GM21528 (cell line): Measurements from ENCODE around the gene ANKRD36.
A peak's percentile ranks its signal among the peaks of the same experiment; 100 is the strongest.
"Not testable (repeated sequence)": the region's sequence is repeated elsewhere in the genome, so short reads cannot be mapped to it uniquely, and the experiment has no call there.

ENCODE experiments used
- ATAC-seq: cut with Tn5 transposase; IDR thresholded peaks from one replicate; pipeline ENCODE4 v1.9.1; 2021; ENCODE audit warnings: mild to moderate bottlenecking, moderate library complexity; ENCODE audit not compliant: unreplicated experiment, low FRiP score

Gene ANKRD36

DNA sequence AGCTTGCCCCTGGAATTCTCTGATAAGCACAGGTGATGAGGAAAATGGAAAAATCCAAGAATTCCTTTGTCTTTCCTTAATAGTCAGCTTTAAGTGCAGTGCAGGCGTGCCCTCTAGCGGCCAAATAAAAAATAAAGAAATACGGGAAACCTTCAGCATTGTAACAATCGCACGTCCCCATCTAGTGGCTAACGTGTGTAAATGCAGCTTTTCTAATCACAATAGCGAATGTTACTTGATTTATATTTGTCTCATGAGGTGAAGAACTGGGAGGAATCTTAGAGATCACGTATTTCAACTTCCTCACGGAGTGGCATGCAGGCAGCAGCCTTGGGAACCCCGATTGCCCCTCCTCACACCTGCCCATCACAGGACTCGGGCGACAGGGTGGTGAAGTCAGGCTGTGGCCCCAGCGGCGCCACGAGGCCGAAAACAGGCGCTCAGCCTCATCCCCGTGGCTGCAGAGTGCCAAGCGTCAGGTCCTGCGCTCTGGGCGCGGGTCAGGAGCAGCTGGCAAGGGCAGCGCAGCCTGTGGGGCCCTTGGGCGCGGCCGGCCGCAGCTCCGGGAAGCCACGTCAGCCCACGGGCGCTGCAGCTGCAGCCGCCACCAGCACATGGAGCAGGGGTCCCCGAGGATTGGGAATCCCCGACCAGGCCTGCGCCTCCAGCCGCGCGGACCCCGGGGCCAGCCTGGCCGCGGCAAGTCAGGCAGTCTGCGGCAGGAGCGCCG lies 468 bp upstream of the ANKRD36 start:
- peak; percentile 56 for ATAC-seq

- peak; percentile 17 for ATAC-seq
Measured at GRCh38 chr2:97113882-97114255, 916 bp downstream of the ANKRD36 start.

- ATAC-seq = not testable (repeated sequence)
Measured at GRCh38 chr2:97129090-97129489, 16.1 kb downstream of the ANKRD36 start.

DNA sequence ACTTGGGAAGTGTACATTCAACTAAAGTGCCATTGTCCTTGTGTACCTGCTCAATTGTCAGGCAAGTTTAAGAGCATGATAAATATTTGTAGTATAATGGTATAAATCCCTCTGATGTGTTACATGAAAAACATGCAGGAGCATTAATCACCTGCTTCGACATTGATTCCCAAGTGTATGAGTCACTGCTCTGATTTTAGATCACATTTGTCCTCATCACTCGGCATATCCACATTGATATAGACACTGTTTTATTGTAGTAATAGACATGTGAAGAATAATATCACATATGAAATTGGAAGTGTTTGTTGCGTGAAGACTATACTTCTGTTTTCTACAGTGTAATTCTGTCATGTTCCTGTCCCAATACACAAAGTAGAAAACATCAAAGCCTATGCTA lies 31.1 kb downstream of the ANKRD36 start:
- not testable (repeated sequence) for ATAC-seq

DNA sequence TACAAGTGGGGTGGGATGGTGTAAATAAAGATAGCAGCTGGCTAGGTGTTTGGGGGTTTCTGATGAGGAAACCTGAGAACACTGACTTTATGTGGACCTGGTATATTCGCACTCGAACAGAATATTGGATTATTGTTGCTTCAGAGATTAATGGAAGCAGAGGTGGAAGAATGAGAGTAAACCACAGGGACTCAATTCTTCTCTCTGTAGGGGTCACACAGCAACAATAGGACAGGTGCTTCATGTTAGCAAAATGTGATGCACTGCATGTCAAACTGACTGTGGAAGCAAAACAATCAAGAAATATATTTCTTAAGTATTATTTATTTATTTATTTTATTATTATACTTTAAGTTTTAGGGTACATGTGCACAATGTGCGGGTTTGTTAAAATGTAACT lies 53.6 kb downstream of the ANKRD36 start:
- not testable (repeated sequence) for ATAC-seq

GRCh38 chr2:97167938-97168337 lies 55.0 kb downstream of the ANKRD36 start:
- not testable (repeated sequence) for ATAC-seq

- not testable (repeated sequence) for ATAC-seq
Measured at GRCh38 chr2:97168583-97168982, 55.6 kb downstream of the ANKRD36 start.

DNA sequence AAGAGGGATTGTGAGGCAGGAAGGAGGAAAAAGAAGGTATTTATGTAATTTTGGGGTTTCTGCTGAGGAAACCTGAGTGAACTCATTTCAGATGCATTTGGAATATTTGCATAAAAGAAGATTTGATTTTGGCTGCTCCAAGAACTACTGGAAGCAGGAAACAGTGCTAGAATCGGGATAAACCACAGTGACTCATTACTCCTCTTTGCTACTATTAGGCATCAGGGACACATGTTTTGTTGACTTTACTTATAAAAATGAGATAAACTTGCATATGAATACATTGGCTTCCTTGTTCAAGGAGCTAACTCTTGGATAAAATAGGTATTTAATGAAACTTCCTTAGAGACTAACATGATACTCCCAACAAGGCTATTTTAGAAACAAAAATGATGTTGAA lies 67.4 kb downstream of the ANKRD36 start:
- not testable (repeated sequence) for ATAC-seq

DNA sequence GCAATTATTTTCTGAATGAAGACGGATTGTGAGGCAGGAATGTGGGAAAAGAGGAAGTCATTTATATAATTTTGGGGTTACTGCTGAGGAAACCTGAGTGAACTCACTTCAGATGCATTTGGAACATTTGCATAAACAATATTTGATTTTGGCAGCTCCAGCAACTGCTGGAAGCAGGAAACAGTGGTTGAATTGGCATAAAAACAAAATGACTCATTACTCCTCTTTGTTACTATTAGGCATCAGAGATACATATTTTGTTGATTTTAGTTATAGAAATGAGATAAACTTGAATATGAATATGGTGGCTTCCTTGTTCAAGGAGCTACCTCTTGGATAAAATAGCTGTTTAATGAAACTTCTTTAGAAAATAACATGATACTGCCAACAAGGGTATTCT lies 82.4 kb downstream of the ANKRD36 start:
- ATAC-seq = not testable (repeated sequence)

GRCh38 chr2:97197251-97197650 lies 84.3 kb downstream of the ANKRD36 start:
- not testable (repeated sequence) for ATAC-seq

DNA sequence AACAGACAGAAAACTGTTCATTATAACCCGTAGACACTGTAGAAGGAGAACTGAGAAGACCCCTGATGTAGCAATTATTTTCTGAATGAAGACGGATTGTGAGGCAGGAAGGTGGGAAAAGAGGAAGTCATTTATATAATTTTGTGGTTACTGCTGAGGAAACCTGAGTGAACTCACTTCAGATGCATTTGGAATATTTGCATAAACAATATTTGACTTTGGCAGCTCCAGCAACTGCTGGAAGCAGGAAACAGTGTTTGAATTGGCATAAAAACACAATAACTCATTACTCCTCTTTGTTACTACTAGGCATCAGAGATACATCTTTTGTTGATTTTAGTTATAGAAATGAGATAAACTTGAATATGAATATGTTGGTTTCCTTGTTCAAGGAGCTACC lies 87.9 kb downstream of the ANKRD36 start:
- not testable (repeated sequence) for ATAC-seq

GRCh38 chr2:97202643-97203250 lies 89.8 kb downstream of the ANKRD36 start:
- ATAC-seq = not testable (repeated sequence)

GRCh38 chr2:97210325-97210724 lies 97.4 kb downstream of the ANKRD36 start:
- no peak for ATAC-seq

DNA sequence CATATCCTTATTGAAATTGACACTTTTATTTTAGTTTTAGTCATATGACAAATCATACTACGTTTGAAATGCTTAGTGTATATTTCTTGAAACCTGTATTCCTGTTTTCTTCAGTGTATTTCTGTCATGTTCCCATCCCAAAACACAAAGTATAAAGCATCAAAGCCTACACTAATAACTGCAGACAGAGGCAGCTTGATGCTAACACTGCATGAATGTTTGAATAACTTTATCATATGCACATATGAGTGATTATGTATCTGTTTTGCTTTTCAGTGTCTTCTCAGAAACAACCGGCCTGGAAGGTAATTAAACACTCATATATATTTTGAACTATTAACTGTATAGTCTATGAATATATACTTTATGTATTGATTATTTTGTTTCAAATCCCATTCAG lies 102.1 kb downstream of the ANKRD36 start:
- ATAC-seq = not testable (repeated sequence)

DNA sequence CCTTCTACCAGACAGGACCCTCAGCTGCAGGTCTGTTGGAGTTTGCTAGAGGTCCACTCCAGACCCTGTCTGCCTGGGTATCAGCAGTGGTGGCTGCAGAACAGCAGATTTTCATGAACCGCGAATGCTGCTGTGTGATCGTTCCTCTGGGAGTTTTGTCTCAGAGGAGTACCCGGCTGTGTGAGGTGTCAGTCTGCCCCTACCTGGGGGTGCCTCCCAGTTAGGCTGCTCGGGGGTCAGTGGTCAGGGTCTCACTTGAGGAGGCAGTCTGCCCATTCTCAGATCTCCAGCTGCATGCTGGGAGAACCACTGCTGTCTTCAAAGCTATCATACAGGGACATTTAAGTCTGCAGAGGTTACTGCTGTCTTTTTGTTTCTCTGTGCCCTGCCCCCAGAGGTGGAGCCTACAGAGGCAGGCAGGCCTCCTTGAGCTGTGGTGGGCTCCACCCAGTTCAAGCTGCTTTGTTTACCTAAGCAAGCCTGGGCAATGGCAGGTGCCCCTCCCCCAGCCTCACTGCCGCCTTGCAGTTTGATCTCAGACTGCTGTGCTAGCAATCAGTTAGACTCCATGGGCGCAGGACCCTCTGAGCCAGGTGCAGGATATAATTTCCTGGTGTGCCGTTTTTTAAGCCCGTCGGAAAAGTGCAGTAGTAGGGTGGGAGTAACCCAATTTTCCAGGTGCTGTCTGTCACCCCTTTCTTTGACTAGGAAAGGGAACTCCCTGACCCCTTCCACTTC lies 118.1 kb downstream of the ANKRD36 start:
- ATAC-seq = not testable (repeated sequence)

DNA sequence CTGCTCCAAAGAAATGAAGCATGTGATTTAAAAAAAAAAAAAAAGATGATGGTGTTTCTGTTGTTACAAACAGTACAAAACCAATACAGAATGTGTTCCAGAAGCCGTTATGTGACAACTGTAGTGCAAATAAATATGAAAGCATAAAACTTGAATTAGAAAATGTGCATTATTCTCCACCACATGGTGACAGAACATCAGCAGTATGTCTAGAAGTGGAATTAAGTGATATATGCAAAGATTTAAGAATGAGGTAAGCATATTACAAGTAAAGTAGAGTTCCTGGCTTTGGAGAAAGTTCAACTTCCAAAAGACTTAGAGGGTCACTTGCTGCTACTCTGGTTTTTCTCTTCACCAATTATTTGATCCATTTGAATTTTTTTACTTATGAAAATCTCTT lies 120.0 kb downstream of the ANKRD36 start:
- not testable (repeated sequence) for ATAC-seq

GRCh38 chr2:97233660-97234295 lies 120.8 kb downstream of the ANKRD36 start:
- ATAC-seq = not testable (repeated sequence)

DNA sequence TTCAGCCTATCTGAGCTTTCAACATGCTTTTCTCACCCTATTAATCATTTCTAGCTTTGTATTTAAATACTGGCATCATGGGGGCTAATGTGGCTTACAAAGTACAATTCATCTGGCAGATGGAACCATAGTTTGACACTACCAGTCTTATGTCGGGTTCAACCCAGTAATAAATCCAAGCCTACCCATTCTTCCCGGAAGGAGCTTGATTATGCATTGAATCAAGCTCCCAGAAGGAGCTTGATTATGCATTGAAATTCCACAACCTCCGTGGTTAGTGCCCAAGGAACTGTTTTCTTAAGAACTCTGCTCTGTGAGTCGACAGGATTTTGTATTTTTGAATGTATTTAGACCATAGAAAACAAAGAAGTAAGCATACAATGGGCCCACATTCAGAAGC lies 148.2 kb downstream of the ANKRD36 start:
- ATAC-seq = not testable (repeated sequence)

- not testable (repeated sequence) for ATAC-seq
Measured at GRCh38 chr2:97266449-97266848, 153.5 kb downstream of the ANKRD36 start.

DNA sequence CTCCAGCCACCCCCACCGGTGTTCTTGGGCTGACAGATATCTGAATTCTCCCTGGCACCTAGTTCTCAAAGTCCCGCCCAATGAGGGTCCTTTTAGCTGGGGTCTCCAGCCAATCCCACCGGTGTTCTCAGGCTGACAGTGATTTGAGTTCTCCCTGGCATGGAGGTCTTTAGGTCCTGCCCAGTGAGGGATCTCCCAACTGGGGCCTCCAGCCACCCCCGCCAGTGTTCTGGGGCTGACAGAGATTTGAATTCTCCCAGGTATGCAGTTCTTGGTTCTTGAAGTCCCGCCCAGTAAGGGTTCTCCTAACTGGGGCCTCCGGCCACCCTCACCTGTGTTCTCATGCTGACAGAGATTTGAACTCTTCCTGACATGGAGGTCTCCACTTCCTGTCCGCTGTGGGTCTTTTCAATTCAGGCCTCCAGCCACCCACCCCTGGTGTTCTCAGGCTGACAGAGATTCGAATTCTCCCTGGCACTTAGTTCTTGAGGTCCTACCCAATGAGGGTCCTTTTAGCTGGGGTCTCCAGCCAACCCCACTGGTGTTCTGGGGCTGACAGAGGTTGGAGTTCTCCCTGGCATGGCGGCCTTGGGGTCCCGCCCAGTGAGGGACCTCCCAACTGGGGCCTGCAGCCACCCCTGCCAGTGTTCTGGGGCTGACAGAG lies 154.6 kb downstream of the ANKRD36 start:
- no peak for ATAC-seq
